Measurements from ENCODE around the gene PSMD6.

DNA sequence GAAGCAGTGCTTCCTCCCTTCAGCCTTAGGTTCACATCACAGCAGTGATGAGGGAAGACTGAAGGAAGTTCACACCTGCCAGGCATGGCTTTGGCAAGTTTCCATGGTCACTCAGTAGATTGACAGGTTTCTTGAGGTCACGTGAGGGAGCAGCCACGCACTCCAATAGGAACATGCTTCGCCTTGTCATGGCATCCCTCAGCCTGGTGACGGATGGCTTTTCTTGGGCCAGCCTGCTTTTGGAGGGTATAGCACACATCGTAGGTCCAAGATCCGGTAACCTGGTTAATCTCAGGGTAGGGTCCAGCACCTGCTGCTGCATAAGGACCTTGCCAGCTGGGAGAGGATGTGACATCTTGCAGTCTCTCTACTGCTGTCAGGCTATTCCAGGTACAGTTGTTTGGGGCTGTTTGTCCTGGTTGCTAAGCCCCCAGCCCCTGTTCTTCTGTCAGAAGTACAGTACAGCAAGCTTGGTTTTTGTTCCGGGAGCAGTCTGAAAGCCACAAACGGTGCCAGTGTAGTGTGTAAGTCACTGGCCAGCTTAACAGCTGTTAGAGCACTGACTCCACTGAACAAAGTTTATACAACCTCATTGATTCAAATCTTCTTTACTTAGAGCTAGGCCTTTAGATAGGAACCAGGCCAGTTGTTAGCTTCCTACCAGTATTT lies 42.3 kb downstream of the PSMD6 start:
- TF ChIP-seq POLR2A (IDR thresholded peaks at IDR 0.05; ENCODE audit: low read depth, low read length) (no peak), POLR2AphosphoS5 (IDR thresholded peaks at IDR 0.05; ENCODE audit: low read depth, low read length) (no peak)
